Heart left ventricle (tissue), 13 donors: ENCODE results near the gene SAMM50.

Source experiments
- POLR2A ChIP-seq, 2 donors: fragments of 450-650 bp; IDR thresholded peaks; one replicate each; pipeline ENCODE4 v1.6.1; 2017; ENCODE audit warnings: antibody characterized with exemption in 2 of 2, mild to moderate bottlenecking in 2 of 2, moderate library complexity in 2 of 2
- TF ChIP-seq, protein P1 (sequence below), 12 donors: fragments of 200-600 bp; sonication (generic) in 4 of 12; IDR thresholded peaks; one replicate each; pipeline versions ENCODE4 v1.5.0 to v1.8.0; 2018 to 2022; ENCODE audit warnings: antibody characterized with exemption in 12 of 12, mild to moderate bottlenecking in 5 of 12
- donor health status: ischemic (EF 13 %, LVEDD 7.1; RV severe dilation, severe dysfunction).
- donor health status: DM: no; HTN: yes; CAD: no.
- donor health status: DM: no; HTN: no; CAD: no.
- donor health status: ischemic (EF 25% LVEDD 6.9; RV normal size, moderate dysfunction).
- donor health status: ischemic (EF 25% LVEDD 5.7; RV mildly dilated, moderate dysfunction).
- donor health status: ischemic (EF 35%, LVEDD 5.7; RV mildly dilated, moderate dysfunction).
- donor health status: nonischemic (EF 11% LVEDD 7.7; RV severe dilation, severe dysfunction).
- donor health status: DM: yes; HTN: yes; CAD: no.
- donor health status: PGD.
- donor health status: ischemic (EF 29% LVEDD 5.4; RV normal size, mild dysfunction).
- donor health status: nonischemic (EF 23%, LVEDD 6.1; RV moderate dilation, normal function).

DNA sequence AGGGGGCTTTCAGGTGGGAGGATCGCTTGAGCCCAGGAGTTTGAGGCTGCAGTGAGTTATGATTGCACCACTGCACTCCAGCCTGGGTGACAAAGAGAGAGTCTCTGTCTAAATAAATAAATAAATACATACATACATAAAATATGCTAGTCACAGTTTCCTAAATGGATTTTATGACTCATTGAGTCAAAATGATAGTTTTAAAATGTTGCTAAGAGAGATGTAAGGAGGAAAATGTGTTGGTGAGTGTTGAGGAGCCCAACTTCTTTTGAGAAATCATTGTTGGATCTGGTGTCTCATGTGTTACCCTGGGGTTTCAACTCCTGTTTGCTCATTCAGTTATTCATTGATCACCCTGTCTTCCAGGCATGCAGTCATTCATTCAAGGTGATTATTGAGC lies 89.9 kb downstream of the SAMM50 start:
- TF ChIP-seq, protein P1, sequence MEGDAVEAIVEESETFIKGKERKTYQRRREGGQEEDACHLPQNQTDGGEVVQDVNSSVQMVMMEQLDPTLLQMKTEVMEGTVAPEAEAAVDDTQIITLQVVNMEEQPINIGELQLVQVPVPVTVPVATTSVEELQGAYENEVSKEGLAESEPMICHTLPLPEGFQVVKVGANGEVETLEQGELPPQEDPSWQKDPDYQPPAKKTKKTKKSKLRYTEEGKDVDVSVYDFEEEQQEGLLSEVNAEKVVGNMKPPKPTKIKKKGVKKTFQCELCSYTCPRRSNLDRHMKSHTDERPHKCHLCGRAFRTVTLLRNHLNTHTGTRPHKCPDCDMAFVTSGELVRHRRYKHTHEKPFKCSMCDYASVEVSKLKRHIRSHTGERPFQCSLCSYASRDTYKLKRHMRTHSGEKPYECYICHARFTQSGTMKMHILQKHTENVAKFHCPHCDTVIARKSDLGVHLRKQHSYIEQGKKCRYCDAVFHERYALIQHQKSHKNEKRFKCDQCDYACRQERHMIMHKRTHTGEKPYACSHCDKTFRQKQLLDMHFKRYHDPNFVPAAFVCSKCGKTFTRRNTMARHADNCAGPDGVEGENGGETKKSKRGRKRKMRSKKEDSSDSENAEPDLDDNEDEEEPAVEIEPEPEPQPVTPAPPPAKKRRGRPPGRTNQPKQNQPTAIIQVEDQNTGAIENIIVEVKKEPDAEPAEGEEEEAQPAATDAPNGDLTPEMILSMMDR (IDR thresholded peaks at IDR 0.05) = no peak
- no peak for TF ChIP-seq POLR2A (IDR thresholded peaks at IDR 0.05)
